DMS 273 (cell line): ENCODE measurements around the gene STAT1.
A peak's percentile ranks its signal among the peaks of the same experiment; 100 is the strongest.

Experiments used
- DNase-seq: peaks from one replicate; lab custom pipeline; 2025; ENCODE audit not compliant: unreplicated experiment; lab: John Stamatoyannopoulos, UW

Gene STAT1

GRCh38 chr2:191013932-191014652 is at the start of gene STAT1:
Gene STAT1 (minus strand): TSS chr2:191014171. CDS start chr2:191010003, 4,168 bp downstream.
- DNase-seq, result peak; percentile 97

- no peak for DNase-seq
These were observed 49.6 kb upstream of the STAT1 start for GRCh38 chr2:191063584-191063983.

GRCh38 chr2:191061381-191061980 is 47.5 kb upstream of the STAT1 start:
- DNase-seq, result no peak

GRCh38 chr2:191059308-191059707 is 45.3 kb upstream of the STAT1 start:
- no peak for DNase-seq

GRCh38 chr2:191056228-191056627 is 42.3 kb upstream of the STAT1 start:
- no peak for DNase-seq

GRCh38 chr2:191053256-191053655 is 39.3 kb upstream of the STAT1 start:
- DNase-seq, result no peak

GRCh38 chr2:191051825-191052778 is 38.1 kb upstream of the STAT1 start:
- peak; percentile 72 for DNase-seq

GRCh38 chr2:191051177-191051576 is 37.2 kb upstream of the STAT1 start:
- no peak for DNase-seq

GRCh38 chr2:191050640-191050987 is 36.6 kb upstream of the STAT1 start:
- DNase-seq, result no peak

GRCh38 chr2:191049728-191050639 is 36.0 kb upstream of the STAT1 start:
- DNase-seq, result peak; percentile 66

GRCh38 chr2:191048073-191048472 is 34.1 kb upstream of the STAT1 start:
- no peak for DNase-seq

- no peak for DNase-seq
These were observed 31.2 kb upstream of the STAT1 start for GRCh38 chr2:191045141-191045540.

- DNase-seq, result no peak
These were observed 29.5 kb upstream of the STAT1 start for GRCh38 chr2:191043438-191043837.

GRCh38 chr2:191041418-191042161 is 27.6 kb upstream of the STAT1 start:
- no peak for DNase-seq

GRCh38 chr2:191039616-191040015 is 25.6 kb upstream of the STAT1 start:
- DNase-seq, result no peak

GRCh38 chr2:191038741-191039140 is 24.8 kb upstream of the STAT1 start:
- DNase-seq, result no peak

- no peak for DNase-seq
These were observed 24.3 kb upstream of the STAT1 start for GRCh38 chr2:191038241-191038725.

GRCh38 chr2:191037351-191037750 is 23.4 kb upstream of the STAT1 start:
- no peak for DNase-seq

- no peak for DNase-seq
These were observed 22.4 kb upstream of the STAT1 start for GRCh38 chr2:191036363-191036762.
